ENCODE data around the gene TBC1D2B.
"Not testable (repeated sequence)": the region's sequence is repeated elsewhere in the genome, so short reads cannot be mapped to it uniquely, and the experiment has no call there.

Gene TBC1D2B

DNA sequence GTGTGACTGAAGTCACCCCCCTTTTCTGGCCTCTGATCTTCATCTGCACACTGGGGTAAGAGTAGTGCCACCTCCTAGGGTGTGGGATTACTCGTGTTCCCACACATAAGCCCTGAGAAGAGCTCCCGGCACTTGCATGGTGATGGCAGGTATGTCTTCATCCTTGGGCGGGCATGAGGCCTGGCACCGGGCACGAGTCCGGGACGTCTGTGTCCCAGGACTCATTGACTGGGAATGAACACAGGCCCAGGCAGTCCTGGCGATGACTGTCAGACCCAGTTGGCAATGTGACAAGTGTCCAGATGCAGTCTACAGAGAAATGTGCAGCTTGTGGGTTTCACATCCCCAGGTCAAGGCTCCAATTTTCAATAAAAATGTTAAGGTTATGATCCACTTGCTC, 78.9 kb downstream of the TBC1D2B start:
- DNase-seq, result no peak

DNA sequence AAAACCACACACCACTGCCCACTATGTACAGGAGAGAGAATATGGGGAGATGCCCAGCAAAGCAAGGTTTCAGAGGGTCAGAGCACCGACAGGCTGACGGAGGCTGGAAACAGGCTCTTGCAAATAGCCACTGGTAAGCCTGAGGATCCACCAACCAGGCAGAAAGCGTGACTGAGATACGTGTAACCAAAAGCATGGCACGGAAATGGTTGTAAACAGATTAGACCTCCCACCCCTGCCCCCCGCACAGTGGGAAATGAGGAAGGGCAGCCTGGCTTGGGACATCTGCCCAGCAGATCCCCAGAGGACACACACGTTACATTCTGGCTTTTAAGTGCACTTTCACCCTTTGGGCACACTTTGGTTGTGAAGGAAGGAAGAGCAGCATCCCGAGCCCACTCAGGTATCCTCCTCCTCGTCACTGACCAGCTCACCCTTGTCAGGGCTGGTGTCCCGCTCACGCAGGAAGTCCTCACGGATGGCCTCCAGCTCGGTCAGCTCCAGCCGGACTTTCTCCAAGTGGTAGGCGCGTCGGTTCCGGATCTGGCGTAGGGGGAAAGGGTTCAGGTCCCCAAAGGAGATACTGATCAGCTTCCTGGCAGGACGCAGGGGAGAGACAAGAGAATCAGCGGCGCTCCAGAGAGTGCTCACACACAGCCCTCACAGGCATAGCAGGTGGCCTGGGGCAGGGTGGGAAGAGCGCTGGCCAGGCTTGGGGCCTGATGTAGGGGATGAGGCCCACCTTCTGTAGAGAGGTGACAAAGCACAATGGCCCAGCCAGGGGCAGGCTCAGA, 79.6 kb downstream of the TBC1D2B start:
- DNase-seq, result not testable (repeated sequence)

DNA sequence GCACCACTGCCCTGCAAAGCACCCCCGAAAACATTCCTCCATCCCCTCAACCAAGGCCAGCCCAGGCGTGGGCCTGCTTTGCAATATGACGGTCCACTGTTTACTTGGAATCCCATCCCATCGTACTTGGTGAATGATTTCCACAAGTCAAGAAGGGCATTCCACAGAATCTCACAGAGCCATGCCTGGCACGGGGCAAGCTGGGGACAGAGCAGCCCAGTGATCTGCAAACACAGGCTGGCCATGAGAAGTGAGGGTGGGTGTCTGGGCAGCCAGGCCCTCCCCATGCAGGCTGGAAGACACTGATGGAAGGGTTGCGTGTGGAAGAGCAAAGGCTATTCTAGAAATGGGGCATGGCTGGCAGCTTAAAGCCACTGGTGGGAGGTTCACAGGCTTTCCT, 80.3 kb downstream of the TBC1D2B start:
- DNase-seq, result not testable (repeated sequence)

DNA sequence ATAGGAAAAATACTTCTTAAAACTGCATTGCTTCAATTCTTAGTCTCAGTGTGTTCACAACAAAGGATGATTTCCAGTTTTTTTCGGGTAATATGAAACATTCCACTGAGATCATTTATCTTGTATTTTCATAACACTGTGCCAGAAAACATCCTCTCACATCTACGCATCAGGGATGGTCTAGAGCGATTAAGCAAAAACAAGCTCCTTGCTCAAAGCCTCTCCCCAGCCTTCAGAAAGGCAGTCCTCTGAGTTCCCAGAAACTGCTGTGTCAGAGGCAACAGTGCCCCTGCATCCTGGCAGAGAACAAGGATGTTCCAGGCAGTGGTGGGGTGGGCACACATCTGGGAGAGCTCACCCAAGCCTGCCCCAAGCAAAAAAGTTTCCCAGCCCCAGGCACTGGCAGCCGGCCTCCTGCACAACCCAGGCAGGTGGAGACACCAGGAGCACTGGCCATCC, 80.8 kb downstream of the TBC1D2B start:
- not testable (repeated sequence) for DNase-seq

DNA sequence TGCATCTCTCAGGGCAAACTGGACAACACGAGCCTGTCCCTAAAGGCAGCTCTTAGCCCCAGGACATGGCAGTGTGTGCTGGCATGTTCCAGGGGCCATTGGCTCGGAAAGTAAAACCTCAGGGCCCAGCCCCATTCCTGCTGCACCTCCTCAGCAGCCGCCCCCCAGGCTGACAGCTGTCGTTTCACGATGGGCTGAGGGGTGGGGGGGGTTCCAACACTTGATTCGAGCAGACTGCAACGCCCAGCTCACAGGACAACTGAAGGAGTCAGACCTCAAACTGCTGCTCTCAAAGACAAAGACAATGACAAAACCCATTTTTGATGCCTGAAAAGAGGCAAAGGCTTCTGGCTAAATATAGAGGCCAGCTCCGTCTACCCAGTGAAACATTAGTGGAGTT, 81.3 kb downstream of the TBC1D2B start:
- DNase-seq, result not testable (repeated sequence)

DNA sequence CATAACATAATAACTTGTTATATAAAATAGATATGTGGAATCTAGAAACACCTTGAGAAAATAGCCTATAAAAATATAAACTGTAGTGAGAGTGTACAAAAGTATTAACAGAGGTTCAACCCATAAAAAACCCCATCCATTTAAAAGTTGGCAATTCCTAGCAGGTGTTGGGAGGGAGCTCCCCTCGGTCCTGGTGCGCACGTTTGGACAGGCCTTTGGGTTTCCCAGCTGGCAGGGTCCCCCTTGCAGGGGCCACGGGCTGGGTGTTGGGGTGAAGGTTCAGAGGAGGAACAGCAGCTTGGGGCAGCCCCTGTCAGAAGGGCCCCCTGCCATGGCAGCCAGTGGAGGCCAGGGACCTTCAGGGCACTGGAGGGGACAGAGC, 82.0 kb downstream of the TBC1D2B start:
- not testable (repeated sequence) for DNase-seq

DNA sequence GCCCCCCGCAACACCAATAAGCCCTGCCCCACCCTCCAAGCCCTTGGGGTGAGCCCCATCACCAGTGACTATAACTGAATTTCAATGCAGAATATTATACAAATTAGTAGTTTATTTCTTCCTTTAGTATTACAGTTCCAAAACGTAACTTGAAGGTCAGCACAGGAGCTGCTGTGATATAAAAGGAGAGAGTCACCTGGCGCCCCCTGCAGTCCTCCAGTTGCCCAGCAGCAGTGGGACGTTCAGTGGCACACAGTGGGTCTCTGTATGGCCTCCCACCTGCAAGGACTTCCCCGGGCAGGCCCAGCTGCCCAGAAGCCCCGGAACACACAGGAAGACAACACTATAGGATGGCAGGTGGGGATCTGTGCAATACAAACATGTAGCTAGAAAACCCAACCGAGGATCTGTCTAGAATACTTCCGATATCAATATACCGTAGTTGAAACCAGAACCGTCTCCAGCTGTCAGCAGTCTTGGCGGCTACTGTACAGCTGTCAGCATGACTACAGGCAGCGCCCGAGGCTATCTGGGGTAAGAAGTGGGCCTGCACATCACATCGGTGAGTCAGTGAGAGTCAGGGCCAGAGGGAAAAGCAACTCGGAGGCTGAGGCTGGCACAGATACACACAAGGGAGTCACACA, 82.5 kb downstream of the TBC1D2B start:
- DNase-seq, result not testable (repeated sequence)

DNA sequence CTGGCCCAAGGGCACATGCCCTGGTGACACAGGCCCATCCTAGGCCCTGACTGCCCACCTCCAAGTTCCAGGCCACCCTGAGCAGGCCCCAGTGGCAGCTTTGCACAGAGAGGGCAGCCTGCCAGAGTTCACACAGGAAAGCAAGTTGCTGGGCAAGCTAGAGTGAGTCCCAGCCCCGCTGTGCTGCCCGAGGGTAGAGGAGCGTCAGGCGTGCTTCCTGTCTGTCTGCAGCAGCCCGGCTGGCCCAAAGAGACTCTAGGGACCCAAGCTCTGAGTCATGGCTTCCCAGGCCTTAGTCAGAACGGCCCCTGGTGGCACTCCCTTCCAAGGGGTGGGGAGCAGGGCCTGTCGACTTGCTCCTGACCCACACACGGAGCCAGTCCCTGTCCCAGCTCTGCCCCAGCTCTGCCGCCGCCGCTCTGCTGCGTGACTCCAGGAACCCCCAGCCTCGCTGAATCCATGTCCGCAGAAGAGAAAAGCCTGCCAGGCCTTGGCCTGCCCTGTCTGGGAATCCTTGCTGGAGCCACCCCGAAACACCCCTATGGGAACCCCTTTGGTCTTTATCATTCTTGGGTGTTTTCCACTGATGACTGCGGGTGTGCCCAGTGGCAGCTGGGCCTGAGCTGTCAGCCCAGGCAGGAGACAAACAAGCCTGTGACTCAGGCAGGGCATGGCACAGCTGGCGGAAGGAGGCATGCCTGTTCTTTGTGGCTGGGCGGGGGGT, 83.4 kb downstream of the TBC1D2B start:
- peak; percentile 47 for DNase-seq

DNA sequence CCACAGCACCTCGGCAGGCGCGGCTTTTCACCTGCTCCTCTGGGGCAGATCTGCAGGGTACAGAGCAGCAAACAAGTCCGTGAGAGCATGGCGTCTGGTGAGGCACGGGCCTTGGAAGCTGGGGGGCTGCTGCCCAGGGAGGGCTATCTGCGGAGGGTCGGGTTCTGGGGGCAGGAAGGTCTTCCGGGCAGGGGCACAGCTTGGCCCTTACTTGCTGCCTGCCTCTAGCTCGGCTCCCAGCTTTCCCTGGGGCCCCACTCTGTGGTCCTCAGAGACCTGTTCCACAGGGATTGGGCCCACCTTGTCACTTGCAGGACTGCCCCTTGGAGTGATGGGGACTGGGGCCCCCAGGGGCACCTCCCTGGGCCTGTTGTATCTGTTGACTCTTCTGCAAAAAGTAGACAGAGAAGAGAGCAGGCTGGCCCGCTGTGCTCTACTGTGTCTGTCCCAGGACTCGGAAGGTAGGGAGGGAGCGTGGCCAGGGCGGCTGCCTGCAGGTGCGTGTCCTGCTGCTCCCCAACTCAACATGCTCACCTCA, 84.1 kb downstream of the TBC1D2B start:
- no peak for DNase-seq

DNA sequence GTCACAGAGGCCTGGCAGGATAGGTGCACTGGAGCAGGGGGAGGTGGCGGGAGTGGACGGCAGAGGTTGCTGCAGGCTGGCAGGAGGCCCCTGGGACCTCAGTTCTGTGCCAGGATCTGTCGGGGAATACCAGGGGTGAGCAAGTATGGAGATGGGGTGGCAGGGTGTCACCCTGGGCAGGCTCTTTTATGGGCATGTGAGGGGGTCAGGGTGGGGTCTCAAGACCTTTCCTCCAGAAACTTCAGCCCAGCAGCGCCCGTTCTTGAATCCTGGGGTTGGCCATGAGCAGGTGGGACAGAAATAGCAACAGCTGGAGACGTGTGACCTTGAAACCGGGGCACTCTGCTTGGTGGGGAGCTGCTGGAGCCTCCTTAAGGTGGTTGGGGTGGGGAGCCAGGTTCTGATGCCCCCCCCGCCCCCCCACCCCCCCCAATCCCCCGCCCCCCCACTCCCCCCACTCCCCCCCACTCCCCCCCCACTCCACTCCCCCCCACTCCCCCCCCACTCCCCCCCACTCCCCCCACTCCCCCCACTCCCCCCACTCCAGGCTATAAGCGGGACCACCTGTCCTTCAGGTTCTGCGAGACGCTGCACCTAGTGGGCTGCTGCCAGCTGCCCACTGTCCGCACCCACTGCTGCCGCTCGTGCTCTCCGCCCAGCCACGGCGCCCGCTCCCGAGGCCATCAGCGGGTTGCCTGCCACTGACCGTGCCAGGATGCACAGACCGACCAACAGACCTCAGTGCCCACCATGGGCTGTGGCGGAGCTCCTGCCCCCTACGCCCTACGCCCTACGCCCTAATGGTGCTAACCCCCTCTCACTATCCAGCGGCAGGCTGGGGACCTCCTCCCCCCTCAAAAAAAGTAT, 84.9 kb downstream of the TBC1D2B start:
- DNase-seq, result no peak

DNA sequence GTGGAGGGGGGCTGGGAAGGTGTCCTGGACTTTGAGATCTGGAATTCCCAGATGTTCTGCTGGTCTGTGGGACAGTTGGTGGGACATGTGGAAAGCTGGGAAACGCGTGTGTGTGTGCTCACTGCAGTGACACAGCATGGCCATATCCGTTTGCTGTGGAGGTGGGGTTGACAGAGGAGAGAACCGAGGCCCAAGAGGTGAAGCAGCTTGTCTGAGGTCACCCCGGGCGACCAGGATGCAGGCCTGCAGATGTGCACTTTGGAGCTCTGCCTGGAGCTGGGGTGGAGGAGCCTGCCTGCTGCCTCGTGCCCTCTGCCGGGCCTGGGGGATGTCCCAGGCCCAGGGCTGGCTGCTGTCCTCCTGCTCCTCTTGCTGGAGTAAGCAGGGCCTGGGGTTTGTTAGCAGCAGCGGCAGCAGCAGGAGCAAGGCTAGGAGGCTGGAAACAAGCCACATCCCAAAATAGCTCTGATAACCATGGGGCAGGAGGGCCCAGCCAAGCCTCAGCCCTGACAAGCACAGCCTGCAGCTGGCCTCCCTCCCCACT, 85.8 kb downstream of the TBC1D2B start:
- DNase-seq, result not testable (repeated sequence)

DNA sequence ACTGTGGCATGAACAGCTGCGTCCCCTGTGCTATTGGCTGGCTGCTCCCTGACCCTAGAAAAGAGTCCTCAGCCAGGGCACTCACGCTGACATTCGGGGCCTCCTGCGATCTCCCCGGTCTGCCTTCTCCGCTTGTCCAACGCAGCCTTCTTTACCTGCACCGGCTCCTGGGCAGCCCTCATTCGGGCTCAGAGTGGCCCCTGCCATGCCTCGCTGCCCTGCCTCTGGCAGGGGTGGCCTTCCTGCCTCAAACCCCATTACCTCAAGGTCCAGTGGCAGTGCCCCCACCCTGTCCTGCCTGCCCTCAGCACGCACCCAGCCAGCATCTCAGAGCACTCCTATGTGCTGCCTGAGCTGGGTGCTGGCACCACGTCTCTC, 86.5 kb downstream of the TBC1D2B start:
- DNase-seq, result no peak

DNA sequence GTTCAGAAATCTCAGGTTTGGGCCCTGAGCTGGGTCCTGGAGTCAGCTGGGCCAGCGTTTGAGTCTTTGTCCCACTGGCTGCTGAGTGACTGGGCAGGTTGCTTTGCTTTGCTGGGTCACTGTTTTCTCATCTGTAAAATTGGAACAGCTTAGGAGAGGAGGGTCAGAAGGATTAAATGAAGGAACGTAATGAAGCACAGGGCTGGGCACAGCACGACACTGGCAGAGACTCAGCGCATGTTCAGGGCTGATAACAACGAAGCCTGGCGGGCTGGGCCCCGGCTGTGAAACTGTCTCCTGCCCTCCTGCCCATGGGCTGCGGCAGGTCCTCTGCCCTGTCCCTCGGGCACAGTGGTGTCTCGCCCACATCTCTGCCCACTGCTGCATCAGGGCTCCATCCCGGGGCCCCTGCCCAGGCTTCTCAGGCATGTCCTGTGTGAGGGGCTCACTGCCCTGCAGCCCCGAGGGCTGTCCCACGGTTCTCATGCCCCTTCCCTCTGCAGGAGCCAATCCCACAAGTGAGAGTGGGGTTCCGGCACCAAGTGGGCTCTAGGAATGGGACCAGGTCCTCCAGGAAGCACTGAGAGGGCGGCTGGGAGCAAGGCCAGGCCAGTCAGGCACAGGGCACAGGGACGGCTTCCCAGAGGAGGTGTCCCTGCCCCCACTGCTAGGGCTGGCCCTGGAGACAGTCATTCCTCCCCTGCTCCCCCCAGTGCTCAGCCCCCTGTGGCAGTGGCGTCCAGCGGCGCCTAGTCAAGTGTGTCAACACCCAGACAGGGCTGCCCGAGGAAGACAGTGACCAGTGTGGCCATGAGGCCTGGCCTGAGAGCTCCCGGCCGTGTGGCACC, 88.0 kb downstream of the TBC1D2B start:
- no peak for DNase-seq

DNA sequence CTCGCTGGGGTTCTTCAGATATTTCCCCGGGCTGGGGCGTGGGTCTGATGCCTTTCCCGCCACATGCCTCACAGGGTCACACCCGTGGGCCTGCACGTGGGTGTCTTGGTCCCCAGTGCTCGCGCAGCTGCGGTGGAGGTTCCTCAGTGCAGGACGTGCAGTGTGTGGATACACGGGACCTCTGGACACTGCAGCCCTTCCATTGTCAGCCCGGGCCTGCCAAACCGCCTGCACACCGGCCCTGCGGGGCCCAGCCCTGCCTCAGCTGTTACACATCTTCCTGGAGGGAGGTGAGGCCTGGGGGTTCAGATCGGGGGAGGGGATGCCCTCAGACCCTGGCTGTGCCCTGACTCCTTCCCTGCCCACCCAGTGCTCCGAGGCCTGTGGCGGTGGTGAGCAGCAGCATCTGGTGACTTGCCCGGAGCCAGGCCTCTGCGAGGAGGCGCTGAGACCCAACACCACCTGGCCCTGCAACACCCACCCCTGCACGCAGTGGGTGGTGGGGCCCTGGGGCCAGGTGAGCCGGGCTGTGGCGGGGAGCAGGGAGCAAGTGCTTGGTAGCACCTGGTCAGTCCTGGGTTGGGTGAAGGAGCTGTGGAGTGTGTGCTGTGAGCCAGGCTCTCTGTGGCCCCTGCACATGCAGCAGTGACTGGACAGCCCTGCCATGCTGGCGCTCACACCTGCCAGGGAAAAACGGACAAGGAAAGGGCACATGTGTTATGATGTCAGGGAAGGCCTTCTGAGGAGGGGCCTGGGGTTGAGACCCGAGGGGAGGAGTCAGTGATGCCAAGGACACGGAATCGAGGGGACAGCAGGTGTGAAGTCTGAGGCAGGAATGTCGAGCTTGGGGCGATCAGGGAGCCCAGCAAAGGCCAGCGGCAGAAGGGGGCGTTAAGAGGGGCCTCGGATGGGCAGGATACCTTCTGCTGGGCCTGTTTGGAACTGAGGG, 88.9 kb downstream of the TBC1D2B start:
- DNase-seq, result no peak

DNA sequence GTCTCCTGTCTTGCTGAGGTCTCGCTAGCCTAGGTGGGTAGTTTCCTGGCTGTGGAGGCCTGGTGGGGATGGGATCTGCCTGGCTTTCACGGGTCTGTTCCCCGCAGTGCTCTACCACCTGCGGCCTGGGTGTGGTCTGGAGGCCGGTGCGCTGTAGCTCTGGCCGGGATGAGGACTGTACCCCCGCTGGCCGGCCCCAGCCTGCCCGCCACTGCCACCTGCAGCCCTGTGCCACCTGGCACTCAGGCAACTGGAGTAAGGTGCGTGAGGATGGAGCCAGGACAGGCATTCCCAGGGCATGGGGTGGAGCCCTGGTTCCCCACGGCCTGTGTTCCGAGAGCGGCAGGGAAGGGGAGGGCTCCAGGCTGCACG, 89.8 kb downstream of the TBC1D2B start:
- not testable (repeated sequence) for DNase-seq

DNA sequence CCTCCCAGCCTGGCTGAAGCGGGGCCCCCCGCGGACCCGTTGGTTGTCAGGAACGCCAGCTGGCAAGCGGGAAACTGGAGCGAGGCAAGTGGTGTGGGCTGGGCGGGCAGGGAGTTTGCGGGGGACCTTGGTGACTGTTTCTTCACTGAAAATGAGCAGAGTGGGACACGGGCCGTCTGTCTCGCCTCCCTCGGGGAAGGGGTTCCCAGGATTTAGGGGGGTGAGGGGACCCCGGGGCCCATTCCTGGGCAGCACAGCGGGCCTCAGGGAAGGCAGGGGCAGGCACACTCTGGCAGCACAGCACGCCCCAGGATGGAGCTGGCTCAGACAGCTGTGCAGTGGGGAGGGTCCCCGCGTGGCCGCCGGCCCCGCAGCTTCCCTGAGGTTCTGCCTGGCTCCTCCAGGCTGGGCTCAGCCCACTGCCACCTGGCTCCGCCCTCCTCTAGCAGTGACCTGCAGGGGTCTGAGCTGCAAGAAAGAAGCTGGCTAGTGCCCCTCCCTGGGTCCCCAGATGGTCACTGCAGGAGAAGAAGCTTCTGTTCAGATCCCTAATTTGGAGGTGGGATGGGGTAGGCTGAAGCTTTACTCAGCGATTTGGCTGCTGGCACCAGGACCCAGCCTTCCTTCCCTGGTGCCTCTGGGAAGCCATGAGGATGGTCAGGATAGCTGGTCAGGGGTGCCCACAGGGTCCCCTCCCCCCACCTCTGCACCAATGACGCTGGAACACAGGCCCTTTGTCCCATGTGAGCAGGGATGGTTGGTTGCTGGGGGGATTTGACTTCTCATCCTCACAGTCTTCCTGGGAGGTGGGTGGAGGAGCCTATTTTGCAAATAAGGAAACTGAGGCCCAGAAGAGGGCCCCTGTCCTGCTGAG, 90.4 kb downstream of the TBC1D2B start:
- no peak for DNase-seq

DNA sequence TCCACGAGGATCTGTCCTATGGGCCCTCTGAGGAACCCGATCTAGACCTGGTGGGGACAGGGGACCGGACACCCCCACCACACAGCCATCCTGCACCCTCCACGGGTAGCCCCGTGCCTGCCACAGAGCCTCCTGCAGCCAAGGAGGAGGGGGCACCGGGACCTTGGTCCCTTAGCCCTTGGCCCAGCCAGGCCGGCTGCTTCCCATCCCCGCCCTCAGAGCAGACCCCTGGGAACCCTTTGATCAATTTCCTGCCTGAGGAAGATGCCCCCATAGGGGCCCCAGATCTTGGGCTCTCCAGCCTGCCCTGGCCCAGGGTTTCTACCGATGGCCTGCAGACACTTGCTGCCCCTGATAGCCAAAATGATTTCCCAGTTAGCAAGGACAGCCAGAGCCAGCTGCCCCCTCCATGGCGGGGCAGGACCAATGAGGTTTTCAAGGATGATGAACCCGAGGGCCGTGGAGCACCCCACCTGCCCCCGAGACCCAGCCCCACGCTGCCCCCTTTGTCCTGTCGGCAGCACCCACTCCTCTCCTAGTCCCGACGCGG, 91.5 kb downstream of the TBC1D2B start:
- DNase-seq, result no peak

DNA sequence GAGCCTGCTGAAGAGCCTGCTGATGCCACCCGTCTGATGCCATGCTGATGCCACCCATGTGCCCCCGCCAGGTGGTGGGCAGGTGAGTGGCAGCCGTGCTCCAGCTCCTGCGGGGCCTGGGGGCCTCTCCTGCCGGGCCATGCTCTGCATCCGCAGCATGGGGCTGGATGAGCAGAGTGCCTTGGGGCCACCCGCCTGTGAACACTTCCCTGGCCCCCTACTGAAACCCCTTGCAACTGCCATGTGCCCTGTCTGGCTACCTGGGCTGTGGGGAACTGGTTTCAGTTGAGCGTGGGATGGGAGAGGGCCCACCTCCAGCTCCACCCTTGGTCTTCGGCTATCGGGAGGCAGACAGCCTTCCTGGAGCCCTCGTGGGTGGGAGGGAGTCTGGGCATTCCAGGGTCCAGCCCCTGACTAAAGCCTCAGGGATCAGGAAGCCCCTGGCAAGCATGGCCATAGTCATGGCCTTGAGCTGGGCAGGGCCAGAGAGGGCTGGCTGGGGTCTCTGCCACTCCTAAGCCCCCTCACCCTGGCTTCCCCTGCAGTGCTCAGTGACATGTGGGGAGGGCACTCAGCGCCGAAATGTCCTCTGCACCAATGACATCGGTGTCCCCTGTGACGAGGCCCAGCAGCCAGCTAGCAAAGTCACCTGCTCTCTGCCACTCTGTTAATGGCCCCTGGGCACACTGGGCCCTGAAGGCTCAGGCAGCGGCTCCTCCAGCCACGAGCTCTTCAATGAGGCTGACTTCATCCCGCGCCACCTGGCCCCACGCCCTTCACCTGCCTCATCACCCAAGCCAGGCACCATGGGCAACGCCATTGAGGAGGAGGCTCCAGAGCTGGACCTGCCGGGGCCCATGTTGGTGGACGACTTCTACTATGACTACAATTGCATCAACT, 92.2 kb downstream of the TBC1D2B start:
- DNase-seq, result no peak
